EH (cell line): ENCODE data around the gene RFNG.

Experiments
- DNase-seq: peaks from one replicate; pipeline ENCODE4 v3.0.0-alpha.2; 2015; ENCODE audit warnings: low read depth

RFNG gene

GRCh38 chr17:82089723-82090548 lies 38.3 kb upstream of the RFNG start:
- no peak for DNase-seq

GRCh38 chr17:82088838-82089722 lies 37.5 kb upstream of the RFNG start:
- DNase-seq = no peak

DNA sequence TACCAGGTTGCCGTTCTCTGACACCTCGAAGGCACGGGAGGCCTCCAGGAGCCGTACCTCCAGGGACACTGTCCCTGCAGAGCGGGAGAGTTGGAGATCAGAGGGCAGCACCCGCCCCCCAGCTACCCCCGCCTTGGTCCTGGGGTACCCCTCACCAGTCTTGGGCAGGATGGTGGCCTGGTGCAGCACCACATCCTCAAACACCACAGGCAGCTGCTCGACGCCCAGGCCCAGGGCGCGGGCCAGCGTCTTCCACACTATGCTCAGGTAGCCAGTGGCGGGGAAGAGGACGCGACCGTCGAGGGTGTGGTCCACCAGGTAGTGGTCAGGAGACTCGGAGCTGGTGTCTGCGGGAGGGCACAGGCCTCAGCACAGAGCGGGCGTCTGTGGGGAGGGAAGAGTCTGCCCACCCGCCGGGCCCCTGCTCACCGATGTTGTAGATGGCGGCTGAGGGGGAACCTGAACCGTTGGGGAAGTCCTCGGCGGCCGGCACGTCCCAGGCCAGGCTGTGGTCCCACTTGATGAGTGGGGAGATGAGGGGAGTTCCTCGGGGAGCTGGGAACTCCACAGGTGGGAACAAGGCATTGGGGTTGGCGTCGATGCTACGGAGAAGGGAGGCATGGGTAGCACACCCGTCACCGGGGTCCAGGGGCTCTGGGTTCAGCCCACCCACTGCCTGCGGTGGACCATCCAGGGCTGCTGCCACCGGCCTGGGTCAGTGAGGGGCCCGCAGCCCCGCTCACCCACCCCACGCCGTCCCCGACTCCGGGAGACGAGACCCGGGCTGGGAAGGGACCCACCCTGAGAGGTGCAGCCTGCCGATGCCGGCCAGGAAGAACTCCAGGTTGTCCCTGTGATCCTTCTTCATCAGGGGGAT lies 36.6 kb upstream of the RFNG start:
- no peak for DNase-seq

GRCh38 chr17:82086941-82087906 lies 35.6 kb upstream of the RFNG start:
- no peak for DNase-seq

DNA sequence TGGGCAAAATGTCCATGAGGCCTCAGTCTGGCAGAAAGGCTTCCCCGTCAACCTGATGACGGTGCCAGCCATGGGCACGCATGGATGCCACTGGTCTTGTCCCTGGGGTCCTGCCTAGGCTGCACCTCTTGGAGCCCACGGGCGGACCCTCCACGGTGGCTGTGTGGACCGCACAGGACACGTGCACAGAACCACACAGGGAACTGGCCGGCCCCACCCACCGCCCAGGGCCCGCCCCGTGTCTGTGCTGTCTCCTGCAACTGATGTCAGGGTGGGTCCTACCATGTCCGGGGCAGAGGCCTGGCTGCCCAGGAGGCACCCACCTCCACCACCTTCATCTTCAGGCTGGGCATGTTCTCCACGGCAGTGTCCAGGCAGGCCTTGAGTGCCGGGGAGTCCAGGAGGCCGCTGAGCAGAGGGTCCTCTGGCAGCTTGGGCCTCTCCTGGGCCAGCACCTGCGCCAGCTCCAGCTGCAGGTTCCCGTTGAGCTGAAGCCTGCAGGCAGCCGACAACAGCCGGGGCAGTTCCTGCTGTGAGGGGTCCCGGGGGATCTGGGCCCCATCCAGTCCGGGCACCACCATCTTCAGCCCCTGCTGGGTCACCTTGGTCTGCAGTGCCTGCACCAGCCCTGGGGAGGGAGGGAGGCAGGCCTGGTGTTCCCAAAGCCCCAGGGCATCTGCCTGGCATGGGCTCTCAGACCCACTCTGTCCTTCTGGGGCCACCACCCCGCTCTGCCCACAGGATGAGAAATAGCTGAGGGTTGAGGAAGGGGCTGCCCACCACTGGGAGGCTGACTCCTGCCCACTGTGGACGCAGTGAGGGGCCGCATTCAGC lies 34.5 kb upstream of the RFNG start:
- DNase-seq = no peak

- no peak for DNase-seq
Measured at GRCh38 chr17:82085031-82085861, 33.6 kb upstream of the RFNG start.

GRCh38 chr17:82084373-82085030 lies 32.9 kb upstream of the RFNG start:
- no peak for DNase-seq

GRCh38 chr17:82083533-82084359 lies 32.1 kb upstream of the RFNG start:
- DNase-seq = no peak

DNA sequence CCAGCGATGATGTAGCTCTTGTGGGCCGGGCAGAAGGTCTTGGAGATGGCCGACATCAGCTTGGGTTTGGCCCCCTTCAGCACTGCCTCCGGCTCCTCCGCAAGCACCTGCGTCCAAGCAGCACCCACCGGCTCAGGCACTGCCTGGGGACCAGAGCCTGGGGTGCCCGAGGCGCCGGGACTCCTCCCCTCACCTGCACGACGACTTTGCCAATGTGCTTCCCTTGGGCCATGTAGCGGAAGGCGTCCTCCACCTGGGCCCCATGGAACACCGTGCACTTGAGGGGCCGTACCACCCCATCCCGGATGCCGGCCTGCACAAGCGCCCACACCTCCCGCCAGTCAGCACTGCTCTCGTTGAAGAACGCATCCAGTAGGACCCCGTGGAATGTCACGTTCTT lies 31.4 kb upstream of the RFNG start:
- no peak for DNase-seq

GRCh38 chr17:82082456-82082855 lies 30.8 kb upstream of the RFNG start:
- DNase-seq = no peak

DNA sequence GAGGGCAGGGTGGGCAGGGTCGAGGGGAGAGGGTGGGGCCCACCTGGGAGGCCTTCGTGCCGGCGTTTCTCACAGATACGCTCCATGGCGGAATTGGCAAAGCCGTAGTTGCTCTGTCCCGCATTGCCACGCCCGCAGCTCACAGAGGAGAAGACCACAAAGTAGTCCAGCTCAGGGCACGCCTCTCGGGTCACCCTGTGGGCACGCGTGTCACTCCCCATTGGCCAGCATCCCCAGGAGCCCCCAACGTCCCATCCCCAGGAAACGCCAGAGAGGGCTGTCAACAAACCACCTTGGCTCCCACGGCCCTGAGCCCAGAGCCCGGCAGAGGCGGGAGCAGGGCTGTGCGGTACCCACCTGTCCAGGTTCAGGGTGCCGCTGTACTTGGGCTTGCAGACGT lies 30.4 kb upstream of the RFNG start:
- no peak for DNase-seq

- DNase-seq = no peak
Measured at GRCh38 chr17:82081546-82081945, 29.9 kb upstream of the RFNG start.

DNA sequence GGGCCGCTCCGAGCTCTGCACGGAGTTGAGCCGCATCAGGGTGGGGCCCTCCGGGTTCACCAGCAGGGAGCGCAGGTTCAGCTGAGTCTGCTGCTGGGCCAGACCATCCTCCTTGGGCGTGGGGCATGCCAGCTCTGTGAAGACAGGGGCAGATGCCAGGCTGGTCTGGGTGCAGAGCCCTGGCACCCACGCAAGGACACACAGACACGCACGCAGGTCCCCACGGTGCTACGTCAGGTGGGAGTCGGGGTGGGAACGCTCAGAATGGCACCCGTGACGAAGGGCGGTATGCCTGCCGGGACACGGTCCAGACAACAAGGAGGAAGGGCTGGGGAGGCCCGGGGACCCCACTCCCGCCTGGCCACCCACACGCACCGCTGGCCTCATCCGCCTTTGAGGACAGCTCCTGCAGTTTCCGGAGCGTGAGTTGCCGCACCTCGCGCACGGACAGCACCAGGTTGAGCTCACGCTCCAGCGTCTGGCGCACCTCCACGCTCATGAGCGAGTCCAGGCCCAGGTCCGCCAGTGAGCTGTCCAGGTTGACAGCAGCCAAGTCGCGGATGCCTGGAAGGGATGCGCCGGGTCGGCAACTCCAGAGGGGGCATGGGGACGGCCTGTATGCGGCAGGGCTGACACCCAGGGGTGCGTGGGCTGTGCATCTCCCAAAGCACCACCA lies 29.3 kb upstream of the RFNG start:
- DNase-seq = no peak

DNA sequence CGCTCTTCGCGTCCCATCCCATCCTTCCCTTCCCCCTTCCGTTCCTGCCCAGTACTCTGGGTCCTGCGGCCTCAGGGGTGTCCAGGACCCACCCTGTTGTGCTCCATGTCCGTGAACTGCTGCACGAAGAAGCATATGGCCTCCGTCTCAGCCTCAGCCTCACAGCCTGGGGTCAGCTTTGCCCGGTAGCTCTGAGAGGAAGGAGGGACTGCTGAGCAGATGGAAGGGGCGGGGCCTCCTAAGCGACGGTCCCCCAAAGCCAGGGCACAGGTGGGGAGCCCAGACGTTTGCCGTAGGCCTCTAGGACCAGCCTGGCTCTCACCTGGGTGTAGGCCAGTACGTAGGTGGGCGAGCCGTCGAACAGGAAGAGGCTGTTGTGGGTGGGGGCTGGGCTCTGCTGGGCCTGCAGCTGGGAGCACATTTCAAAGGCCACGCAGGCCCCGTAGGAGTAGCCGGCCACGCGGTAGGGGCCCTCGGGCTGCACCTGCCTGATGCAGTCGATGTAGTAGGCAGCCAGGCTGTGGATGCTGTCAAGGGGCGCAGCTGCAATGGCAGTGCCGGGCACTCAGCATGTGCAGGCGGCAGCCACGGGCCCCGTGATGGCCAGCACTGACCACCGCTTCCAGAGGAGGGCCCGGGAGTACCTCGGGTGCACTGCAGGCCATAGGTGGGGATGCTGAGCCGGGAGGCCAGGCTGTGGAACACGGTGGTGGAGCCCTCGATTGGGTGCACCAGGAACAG lies 28.6 kb upstream of the RFNG start:
- DNase-seq = no peak

- DNase-seq = no peak
Measured at GRCh38 chr17:82079001-82079677, 27.5 kb upstream of the RFNG start.

GRCh38 chr17:82078433-82078832 lies 26.8 kb upstream of the RFNG start:
- no peak for DNase-seq
